ENCODE results near the gene MAB21L2.
"Not testable (repeated sequence)": the region's sequence is repeated elsewhere in the genome, so short reads cannot be mapped to it uniquely, and the experiment has no call there.

MAB21L2 gene
- total RNA-seq: 0 reads per million in 2 donors

DNA sequence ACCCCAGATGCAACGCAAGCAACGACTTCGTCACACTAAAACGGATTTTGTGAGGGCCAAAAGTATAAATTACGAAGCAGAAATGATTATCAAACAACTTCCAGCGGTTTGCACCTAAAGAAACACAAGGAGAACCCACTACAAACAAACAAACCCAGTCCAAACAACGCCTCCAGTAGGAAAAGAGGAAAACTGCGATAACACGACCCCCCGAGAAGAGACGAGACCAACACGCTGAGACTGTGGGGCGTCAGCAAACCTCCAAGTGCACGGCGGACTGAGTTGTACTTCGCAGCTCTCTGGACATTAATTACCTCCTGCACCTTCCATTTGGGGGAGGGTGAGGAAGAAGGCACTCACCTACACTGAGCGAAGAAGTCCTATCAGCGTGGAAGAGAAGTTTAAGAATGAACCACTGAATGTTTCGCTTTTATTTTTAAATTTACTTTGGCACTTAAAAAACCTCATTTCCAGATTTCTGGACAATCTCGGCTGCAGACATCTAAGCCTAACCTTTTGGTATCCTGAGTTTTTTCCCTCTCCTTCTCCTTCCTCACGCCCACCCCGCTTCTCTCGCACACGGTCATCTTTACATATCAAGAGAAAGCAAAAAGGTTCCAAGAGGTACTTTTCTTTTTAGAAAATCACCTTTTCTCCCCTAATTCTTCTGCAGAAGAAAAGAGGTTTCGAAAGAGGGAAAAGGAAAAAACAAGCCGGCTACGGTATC lies at the start of gene MAB21L2:
TSS of gene MAB21L2 (plus strand) at position 6 of the 727 bp plus-strand sequence. CDS start 879 bp downstream, outside the sequence.
- no peak for DNase-seq

DNA sequence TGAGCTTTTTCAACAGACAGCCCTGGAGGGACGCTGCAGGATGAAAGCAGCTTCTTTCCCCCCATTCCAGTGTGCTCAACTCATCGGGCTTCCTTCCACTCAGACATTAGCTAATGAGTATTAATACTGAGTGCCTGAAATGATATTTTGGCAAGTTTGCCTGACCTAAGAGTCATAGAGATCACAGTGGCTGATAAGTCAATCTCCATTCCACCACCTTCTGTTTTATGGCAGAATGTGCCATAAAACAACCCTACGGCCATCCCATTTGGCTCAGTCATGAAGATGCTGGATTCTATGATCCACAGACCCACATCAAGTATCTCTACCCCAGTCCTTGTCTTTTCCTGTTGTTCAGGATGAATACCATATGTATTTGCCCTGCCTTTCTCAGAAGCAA lies 48.3 kb upstream of the MAB21L2 start:
- DNase-seq: no peak

DNA sequence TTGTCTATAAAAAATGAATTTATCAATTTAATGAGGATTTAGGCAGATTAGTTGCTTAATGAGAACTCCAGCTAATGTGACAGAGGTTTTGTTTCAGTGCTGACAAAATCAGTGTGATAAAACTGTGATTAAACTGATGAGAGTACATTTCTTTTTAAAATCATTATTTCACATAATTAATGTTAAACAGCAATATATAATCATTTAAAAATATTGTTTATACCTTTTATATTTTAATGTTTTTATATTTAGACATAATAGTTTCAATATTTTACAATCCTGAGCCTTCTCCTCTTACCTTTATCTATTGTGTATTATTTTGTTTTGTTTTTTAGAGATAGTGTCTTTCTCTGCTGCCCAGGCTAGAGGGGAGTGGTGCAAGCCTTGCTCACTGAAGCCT lies 47.1 kb upstream of the MAB21L2 start:
- no peak for DNase-seq

DNA sequence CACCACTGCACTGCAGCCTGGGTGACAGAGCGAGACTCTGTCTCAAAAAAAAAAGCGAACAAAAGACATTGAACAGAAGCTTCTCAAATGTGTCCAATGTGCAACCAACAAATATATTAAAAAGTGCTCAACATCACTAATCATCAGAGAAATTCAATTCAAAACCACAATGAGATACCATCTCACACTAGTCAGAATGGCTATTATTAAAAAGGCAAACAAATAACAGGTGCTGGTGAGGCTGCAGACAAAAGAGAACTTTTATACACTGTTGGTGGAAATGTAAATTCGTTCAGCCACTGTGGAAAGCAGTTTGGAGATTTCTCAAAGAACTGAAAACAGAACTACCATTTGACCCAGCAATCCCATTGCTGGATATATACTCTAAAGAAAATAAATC lies 44.0 kb upstream of the MAB21L2 start:
- DNase-seq: not testable (repeated sequence)

DNA sequence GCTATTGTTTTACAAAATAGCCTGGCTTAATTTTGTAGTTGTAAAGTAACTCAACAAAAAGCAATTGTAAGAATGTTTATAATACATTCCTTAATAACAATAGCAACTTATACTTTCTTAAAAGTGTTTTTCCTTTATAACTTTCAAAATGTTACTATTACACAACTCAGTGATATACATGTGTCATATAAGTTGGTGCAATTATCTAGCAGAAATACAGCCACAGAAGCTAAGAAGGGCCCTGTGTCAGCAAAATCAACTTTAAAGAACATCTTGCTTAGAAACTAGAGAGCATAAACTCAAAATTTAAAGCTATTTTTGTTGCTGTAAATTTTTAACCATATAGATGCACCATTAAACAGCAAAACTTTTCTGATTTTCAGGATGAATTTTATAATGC lies 41.4 kb upstream of the MAB21L2 start:
- DNase-seq: no peak

DNA sequence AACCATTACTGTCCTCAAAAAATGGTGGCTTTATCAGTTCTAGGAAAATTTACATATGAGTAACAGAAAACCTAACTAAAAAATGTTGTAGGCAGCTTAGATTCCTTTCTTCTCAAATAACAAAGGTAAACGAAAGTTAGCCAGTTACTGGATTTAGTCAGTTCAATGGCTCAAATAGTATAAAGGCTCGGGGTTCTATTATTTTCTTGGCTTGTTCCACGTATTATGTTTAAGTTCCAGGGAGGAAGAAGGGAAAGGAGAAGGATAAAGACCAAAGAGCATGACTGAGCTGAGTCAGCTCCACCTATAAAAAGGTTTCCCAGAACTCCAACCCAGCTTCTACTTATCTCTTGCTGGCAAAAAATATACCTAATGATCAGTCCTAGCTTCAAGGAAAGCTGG lies 41.0 kb upstream of the MAB21L2 start:
- no peak for DNase-seq

DNA sequence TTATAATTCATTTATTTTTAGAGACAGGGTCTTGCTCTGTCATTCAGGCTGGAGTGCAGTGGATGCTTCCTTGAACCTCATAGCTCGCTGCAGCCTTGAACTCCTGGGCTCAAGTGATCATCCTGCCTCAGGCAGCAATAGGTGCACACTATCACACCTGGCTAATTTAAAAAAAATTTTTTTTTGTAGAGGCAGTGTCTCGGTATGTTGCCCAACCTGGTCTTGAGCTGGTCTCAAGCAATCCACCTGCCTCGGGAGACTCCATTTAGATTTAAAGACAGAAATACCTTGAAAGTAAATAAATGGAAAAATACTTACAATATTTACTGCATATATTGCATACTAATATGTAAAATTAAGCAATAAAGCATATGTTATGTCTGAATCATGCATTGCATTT lies 40.3 kb upstream of the MAB21L2 start:
- no peak for DNase-seq

DNA sequence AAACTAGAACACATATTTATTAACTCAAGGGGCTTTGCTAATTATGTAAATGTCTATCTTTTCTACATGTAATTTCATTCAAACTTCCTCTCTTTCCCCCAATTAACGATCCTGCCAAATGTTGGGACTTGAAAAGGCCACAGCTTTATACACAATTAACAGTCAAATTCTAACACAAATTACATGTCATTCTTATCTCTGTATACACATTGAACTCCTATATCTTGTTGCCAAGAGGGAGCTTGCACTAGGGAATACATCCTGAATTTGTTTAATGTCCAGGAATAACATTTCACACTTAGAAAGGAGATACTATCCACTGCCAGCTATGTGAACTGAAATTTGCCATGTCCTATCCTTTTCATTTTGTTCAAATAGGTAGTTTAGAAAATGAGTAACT lies 38.9 kb upstream of the MAB21L2 start:
- DNase-seq: no peak

DNA sequence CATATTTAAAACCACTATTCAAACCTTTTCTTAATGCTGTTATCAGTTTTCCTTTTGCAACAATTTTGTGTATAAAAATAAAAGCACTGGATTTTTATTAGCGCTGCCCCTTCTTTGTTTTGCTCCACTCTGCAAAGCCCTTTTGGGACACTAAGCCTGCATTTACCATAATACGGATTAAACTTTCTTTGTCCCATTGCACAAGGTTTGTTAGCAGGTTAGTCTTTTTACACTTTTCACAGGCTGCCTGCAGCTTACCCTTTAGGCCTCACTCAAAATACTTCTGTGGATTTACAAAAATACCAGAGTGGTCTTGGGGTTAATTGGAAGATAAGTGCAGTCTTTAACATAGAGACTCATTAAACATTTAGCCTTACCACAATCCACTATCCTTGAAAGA lies 35.7 kb upstream of the MAB21L2 start:
- DNase-seq: no peak

DNA sequence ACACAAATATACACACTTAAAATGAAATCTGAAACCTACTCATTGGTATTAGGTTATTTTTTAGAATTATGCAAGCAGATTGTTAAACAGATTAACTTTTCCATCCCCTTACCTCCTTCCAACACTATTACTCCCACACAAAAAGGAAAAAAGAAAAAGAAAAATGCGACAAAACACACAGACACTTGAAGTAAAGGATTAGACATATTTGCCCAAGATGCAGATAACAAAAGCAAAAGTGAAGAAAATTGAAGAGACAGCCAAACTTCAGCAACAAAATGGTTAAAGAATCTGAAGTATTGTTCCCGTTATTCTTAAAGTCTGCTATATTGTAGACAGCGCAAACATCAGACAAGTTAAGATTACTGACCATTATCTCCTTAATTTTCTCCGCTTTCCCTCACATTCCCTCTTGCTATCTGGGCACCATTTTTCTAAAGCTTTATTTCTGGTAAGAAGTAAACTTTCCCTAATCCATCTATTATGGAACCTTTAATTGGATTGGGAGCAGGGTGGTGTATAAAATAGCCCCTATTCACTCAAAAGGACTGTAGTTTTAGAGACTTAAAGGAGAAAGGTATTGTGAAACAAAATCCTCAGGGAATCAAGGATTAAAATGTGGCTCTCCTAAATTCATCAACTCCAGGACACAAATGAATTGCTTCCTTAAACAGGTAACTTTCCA lies 34.7 kb upstream of the MAB21L2 start:
- DNase-seq: no peak

DNA sequence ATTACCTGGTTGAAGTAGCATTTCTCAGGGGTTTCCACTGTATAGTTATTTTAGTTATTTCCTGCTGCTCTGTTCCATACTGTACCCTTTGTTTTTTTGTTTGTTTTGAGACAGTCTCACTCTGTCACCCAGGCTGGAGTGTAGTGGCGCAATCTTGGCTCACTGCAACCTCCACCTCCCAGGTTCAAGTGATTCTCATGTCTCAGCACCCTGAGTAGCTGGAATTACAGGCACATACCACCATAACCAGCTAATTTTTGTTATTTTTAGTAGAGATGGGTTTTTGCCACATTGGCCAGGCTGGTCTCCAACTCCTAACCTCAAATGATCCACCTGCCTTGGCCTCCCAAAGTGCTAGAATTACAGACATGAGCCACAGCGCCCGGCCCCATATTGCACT lies 24.1 kb upstream of the MAB21L2 start:
- DNase-seq: not testable (repeated sequence)

DNA sequence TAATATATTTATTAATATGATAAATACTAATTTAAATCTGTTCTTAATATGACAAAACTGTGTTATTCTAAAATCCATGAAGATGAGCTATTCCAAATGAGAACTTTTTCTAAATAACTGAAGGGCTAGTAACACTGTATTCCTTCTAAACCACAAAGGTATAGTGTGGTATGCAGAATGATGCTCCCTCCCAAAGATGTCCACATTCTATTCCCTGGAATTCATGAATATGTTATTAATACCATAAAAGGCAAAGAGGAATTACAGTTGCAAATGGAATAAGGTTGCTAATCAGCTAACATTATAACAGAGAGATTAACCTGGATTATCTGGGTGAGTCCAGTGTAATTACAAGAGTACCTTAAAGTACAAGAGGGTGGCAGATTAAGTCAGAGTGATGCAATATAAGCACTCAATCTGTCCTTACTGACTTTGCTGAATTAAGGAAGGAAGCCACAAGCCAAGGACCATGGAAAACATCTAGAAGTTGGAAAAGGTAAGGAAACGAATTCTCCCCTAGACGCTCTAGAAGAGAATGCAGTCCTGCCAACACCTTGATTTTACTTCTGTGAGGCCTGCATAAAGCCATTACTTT lies 20.7 kb upstream of the MAB21L2 start:
- no peak for DNase-seq

DNA sequence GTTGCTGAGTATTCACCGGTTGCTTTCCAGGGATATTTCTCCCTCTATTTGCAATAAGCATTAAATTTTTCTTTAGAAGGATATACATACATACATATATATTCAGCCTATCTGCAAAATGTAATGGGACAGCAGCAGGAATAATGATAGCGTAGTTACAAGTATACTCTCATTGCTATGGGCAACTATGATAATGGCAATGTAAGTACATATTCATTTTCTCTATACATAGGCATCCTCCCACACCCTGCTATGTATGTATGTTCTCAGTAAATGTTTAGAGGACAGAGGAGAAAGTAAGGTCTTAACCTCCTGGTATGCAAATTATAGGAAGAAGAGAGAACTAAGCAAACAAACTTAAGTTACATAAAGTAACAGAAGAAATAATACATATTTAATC lies 19.7 kb upstream of the MAB21L2 start:
- DNase-seq: no peak

DNA sequence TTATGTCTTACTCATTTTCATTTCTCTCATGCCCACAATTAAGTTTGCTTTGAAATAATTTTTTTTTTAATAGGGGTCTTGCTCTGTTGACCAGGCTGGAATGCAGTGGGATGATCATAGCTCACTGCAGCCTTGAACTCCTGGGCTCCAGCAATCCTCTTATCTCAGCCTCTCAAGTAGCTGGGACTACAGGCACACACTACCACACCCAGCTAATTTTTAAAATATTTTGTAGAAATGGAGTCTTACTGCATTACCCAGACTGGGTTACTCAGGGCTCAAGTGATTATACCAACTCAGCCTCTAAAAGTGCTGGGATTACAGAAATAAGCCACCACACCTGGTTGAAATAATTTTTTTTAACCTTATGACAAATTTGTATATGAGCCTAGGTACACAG lies 19.2 kb upstream of the MAB21L2 start:
- no peak for DNase-seq

DNA sequence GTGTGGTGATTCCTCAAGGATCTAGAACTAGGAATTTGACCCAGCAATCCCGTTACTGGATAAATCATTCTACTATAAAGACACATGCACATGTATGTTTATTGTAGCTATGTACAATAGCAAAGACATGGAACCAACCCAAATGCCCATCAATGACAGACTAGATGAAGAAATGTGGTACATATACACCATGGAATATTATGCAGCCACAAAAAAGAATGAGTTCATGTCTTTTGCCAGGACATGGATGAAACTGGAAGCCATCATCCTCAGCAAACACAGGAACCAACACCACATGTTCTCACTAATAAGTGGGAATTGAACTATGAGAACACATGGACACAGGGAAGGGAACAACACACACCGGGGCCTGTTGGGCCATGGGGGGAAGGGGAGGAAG lies 17.0 kb upstream of the MAB21L2 start:
- not testable (repeated sequence) for DNase-seq

DNA sequence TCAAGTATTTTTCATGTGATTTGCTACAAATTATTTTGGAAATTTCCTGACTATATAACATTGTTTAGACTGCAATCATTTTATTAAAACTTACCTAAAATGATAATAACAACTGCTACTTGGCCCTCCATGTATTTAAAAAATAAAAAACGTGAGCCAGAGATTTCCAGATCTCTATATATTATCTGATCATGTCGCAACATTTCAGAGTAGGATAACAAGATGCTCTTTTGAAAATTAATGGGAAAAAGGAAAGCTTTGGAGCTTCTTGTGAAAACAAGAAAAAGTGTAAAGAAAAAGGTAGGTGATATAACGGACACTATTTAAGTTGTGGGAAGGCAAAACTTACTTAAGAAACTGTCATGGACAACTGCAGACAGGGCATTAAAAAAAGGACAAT lies 14.9 kb upstream of the MAB21L2 start:
- no peak for DNase-seq

DNA sequence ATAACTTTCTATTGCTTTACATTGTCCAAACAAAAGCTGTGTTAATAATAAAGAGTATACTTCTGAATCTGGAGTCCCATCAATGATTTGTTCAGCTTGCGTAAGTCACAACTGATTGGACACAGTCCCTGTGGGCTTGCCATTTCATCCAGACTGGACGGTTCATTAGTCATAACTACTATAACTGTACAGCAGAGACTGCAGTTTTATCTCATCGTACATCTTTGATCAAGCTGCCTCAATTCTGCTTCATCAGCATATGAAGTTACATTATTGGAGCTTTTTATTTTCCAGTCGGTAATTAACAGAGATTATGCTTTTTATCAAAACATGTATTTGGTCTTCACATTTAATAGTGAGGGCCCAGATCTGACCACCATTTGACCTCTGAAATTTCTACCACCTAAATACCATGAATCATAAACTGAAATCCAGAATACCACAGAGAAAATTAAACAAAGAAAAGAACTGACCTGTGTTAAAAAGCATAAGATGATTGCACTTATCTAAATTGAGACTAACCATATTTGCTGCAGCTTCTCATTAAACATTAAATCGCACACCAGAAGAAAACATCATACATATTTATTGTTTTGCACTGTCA lies 12.5 kb upstream of the MAB21L2 start:
- DNase-seq: no peak

DNA sequence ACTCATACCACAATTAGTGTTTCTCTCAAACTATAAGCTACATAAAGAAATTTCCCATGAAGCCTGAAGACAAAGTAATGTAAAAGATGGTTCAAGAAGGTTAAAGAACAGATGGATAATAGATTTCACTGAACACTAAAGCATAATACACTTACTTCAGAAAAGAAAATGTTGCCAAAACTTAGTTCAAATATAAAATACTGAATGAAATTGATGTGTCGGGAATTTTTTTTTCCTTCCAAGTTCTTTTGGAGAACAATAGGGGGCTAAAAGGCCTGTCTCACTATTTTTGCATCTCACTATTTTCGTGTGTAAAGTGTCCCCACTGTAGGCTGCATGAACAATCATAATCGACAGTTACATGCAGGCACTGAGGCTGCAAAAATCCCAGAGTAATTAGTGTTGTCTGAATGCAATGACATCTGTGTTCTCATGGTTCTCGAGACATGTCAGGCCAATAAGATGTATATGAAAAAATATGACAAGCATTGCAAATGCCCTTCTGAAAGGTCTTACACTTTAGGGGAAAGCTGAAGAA lies 11.9 kb upstream of the MAB21L2 start:
- no peak for DNase-seq

DNA sequence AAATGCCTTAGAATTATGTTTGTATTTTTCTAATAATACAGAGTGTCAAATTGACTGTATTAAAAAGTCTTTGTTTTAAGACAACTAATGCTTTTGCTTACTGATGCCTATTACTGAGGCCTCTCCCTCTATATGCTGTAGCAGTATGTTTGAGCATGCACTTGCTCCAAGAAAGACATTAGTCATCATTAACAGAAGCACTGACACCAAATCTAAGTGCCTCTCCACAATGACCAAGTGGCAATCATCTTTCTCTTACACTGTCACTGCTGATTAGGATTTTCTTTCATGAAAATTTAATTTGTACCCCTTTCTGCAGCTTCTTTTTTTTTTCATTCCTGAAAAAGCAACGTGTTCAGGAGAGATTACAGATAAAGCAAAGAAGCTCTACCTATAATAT lies 11.1 kb upstream of the MAB21L2 start:
- no peak for DNase-seq

DNA sequence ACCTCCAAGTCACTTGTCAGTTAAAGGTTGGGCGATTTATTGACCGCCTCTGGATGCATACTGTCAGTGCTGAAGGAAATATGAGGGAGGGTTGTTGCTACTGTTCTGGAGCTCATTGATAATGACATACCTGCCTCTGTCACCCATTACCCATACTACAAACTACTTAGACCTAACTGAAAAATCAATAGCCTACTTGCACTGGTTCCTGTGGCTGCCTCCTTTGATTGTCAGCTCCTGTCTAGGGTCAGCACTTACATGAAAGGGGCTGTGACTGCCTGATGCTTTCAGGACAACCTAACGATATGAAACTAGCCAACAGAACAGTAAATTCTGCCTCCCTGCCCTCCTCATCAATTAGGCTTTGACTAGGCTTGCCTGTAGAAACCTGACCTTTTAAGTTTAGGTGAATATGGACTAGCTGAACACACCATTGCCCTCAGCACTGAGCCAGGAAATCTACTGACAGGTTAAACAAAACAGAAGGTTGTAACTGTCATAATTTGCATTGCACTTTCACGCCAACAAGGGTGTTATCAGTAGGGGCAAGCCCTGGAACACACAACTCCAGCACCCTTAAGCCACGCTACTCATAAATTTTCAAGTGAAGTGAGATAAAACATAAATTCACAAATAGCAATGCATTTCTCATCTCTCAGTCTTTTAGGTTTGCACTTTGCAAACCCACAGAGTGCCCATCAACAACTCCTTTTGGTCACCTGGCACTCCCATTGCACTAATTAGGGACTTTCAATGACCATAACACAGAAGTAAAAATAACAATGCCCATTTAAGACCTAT lies 9.0 kb upstream of the MAB21L2 start:
- no peak for DNase-seq

DNA sequence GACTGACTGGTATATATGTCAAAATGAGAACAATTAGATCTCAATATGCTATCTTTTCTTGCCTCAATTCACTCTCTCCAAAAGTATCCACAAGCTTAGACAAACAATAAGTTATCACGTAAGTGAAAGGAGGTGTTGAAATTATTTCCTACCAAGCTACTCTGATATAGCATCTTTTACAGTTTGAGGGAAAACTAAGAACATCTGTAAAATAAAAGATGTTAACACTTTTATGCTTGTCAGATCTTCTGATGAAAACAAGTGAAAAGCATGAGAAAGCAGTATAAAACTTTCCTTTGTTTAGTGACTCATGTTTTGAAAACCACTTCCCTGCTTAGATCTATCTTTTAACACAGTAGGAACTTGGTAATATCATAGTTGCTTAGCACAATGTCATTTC lies 8.4 kb upstream of the MAB21L2 start:
- no peak for DNase-seq

DNA sequence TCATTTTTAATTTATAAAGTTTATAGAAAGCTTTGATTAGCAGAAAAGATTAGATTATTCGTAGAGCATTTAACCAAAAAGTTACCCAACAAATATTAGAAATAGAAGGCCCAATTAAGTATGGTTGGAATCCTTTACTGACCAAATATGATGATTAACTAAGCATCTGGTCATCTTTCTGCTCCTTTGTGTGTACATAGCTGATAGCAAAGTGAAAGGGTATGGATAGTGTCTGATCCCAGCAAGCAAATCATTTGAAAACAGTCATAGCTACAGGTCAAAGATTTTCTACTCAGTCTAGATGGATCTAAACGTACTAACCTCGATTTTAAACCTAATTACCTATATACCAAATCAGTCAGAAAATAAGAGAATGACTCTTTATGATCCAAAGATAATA lies 7.3 kb upstream of the MAB21L2 start:
- no peak for DNase-seq

DNA sequence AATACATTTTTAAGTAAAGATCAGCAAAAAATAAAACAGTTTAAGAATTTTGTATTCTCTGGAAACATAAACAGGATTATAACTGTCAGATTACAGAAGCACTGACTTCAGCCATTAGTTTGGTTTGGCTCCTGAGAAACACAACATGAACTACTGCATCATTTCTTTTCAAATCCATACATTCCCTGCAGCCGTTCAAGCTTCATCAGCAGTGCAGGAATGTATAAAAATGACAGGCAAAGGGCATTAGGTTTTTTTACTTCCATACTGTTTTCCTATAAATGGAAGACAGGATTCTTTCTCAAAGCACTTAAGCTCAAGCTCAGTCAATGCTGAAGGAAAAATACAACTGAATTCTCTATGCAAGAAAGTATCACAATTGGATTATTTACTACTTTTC lies 4.2 kb upstream of the MAB21L2 start:
- no peak for DNase-seq
